Memory B cell (primary cell): ENCODE data around the gene FCGR3B.
"Not testable (repeated sequence)": the region's sequence is repeated elsewhere in the genome, so short reads cannot be mapped to it uniquely, and the experiment has no call there.

Experiments
- ATAC-seq: fragments of 150-1000 bp; cut with Tn5 transposase; 2 replicates; pipeline ENCODE4 v1.10.0; 2021; ENCODE audit warnings: low read depth, mild to moderate bottlenecking, moderate library complexity
- DNase-seq, 2 donors: peaks; one replicate each; pipeline ENCODE4 v3.0.0; 2022; ENCODE audit warnings: low spot score in 2 of 2
- H3K27ac Mint-ChIP-seq: one replicate; pipeline ENCODE4 v1.8.0; 2022; ENCODE audit warnings: mild to moderate bottlenecking, moderate library complexity, mixed read lengths
- H3K27me3 Mint-ChIP-seq: one replicate; pipeline ENCODE4 v1.8.0; 2022; ENCODE audit warnings: mixed read lengths
- H3K36me3 Mint-ChIP-seq: one replicate; pipeline ENCODE4 v1.8.0; 2022; ENCODE audit warnings: mild to moderate bottlenecking, mixed read lengths
- H3K4me1 Mint-ChIP-seq: one replicate; pipeline ENCODE4 v1.8.0; 2022; ENCODE audit warnings: mixed read lengths
- H3K4me3 Mint-ChIP-seq: one replicate; pipeline ENCODE4 v1.8.0; 2022; ENCODE audit warnings: mild to moderate bottlenecking, moderate library complexity, mixed read lengths
- H3K9me3 Mint-ChIP-seq: one replicate; pipeline ENCODE4 v1.8.0; 2022; ENCODE audit warnings: mixed read lengths

FCGR3B gene

DNA sequence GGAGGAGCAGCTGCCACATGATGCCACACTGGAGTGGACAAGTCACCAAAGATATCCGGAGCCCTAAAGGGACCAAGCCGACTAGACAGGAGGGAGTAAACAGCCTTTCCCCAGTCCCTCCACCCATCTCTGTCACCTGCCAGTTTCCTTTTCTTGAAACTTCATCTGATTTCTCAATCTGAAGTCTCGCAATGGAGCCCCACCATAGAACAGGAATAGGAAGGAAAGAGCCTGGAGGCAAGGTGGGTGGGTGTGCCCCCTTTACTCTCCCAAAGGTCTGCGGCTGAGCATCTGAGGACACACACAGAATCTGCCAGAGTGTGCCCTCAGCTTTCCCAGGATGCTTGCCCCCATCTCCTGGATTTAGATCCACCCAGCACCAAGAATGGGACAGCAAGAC lies at the start of gene FCGR3B:
Gene FCGR3B, minus strand, starts transcription at position 101 of the 400 bp plus-strand sequence. Its CDS starts 82 bp downstream, at position 19.
- Mint-ChIP-seq H3K36me3 (no peaks in the 10 kb centered on the region), H3K9me3 (no peaks in the 10 kb centered on the region), H3K27ac (no peak within 1 kb of the TSS), H3K4me1 (no peaks in the 10 kb centered on the region), H3K4me3 (no peak within 1 kb of the TSS), H3K27me3 (no peaks in the 10 kb centered on the region)
- ATAC-seq (no peak), DNase-seq (no peak)

DNA sequence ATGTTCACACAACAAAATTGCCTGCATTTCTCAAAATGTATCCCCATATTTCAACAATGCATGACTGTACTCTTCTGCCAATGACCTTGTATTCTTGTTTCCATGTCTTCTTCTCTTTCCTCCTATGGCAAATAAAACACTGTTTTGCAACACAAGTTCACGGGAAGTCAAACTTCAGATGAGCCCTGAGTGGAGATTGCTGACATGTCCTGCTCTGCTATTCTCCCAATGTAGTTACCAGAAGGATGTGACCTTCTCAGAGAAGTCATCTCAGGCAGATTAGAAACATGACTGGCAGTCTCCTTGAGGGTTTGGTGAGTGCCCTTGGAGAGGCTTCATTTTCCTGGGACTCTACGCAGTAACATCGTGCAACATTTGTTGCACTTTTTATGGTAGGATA lies 47.5 kb upstream of the FCGR3B start:
- H3K27me3 Mint-ChIP-seq: no peaks in the 10 kb centered on the region
- DNase-seq: no peak
- H3K4me1 Mint-ChIP-seq: peaks cover 3% of the 10 kb centered on the region
- peaks cover 18% of the 10 kb centered on the region for H3K36me3 Mint-ChIP-seq
- no peak overlapping the region for H3K27ac Mint-ChIP-seq
- ATAC-seq: no peak
- no peak overlapping the region for H3K4me3 Mint-ChIP-seq
- no peaks in the 10 kb centered on the region for H3K9me3 Mint-ChIP-seq

DNA sequence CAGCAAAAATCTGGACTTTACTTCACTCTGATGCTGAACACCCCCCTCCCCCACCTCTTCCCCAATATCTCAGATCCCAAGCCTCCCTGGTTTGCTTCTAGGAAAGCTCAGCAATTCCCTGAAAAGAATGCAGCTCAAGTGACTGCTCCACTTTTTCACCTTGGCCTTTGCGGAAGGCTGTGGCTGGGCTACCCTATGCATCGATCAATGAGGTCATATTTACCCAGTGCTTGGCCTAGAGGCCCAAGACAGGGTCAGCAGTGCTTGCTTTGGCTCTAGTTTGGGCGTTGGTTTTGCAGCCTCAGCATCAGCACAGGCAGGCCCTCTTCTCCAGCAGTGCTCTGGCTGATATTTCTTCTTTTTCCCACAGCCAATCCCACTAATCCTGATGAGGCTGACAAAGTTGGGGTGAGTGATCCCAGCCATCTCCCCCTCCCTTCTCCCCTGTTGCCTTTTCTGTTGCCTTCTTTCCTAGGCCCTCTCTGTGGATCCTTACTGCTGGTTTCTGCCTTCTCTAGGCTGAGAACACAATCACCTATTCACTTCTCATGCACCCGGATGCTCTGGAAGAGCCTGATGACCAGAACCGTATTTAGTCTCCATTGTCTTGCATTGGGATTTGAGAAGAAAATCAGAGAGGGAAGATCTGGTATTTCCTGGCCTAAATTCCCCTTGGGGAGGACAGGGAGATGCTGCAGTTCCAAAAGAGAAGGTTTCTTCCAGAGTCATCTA lies 46.1 kb upstream of the FCGR3B start:
- peaks cover 18% of the 10 kb centered on the region for H3K36me3 Mint-ChIP-seq
- DNase-seq (no peak), ATAC-seq (no peak)
- H3K4me1 Mint-ChIP-seq: peaks cover 3% of the 10 kb centered on the region
- H3K4me3 Mint-ChIP-seq: no peak overlapping the region
- H3K27me3 Mint-ChIP-seq: no peaks in the 10 kb centered on the region
- H3K9me3 Mint-ChIP-seq: no peaks in the 10 kb centered on the region
- no peak overlapping the region for H3K27ac Mint-ChIP-seq

DNA sequence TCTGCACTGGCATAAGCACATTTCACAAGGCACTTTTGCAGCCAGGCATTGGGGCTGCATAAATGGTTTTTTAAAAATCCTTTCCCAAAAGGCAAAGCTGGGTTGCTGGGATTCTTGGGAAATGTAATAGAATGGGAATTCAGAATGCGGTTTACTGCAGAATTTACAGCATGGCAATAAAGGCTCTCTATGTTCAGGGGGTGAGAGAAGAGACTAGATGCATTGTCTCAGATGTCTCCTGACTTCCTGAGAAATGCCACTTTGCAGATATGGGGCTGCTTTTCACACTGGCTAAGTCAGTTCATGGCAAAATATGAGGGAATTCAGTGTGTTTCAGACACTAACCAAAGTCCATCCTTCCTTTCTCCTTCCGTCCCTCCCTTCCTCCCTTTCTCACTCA lies 45.5 kb upstream of the FCGR3B start:
- no peak for DNase-seq
- H3K27me3 Mint-ChIP-seq: no peaks in the 10 kb centered on the region
- no peaks in the 10 kb centered on the region for H3K9me3 Mint-ChIP-seq
- ATAC-seq: no peak
- no peak overlapping the region for H3K4me3 Mint-ChIP-seq
- peaks cover 3% of the 10 kb centered on the region for H3K4me1 Mint-ChIP-seq
- H3K27ac Mint-ChIP-seq: no peak overlapping the region
- H3K36me3 Mint-ChIP-seq: peaks cover 14% of the 10 kb centered on the region

DNA sequence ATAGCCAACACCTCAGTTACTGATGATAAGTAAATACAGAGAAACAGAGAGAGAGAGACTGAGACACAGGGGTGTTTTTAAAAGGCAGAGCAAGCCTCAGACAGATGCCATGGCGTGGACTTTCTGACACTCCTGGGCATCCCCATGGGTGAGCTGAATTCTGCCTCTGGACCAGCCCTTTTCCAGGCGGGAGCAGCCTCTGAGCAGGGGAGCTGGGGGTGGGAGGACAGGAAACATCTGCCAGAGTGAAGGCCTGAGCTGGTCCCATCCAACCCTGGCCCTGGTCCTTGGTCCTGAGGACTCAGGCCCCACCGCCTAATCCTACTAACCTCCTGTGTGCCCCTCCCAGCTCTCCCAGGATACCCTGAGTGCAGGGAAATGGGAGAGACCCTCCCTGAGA lies 43.9 kb upstream of the FCGR3B start:
- H3K9me3 Mint-ChIP-seq, H3K27ac Mint-ChIP-seq, ATAC-seq, H3K27me3 Mint-ChIP-seq, H3K4me1 Mint-ChIP-seq, H3K4me3 Mint-ChIP-seq, DNase-seq: not testable (repeated sequence)
- H3K36me3 Mint-ChIP-seq: peaks cover 17% of the 10 kb centered on the region

DNA sequence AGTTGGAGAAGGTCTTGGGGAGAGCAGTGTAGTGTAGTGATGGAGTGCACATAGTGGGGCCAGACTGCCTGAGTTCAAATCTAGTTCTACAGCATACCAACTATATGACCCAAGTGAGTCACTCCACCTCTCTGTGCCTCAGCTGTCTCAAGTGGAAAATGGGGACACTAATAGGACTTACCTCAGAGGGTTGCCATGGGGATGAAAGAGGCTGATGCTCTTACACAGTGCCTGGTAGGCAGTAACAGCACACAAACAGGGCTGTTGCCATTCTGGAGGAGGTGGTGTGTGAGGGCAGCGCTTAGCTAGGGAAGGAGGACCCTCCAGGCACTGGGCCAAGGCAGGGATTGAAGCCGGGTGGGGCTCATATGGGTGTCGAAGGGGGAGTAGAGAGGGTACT lies 43.5 kb upstream of the FCGR3B start:
- not testable (repeated sequence) for H3K27me3 Mint-ChIP-seq, H3K27ac Mint-ChIP-seq, H3K9me3 Mint-ChIP-seq, ATAC-seq, DNase-seq, H3K4me3 Mint-ChIP-seq, H3K4me1 Mint-ChIP-seq
- peaks cover 17% of the 10 kb centered on the region for H3K36me3 Mint-ChIP-seq

DNA sequence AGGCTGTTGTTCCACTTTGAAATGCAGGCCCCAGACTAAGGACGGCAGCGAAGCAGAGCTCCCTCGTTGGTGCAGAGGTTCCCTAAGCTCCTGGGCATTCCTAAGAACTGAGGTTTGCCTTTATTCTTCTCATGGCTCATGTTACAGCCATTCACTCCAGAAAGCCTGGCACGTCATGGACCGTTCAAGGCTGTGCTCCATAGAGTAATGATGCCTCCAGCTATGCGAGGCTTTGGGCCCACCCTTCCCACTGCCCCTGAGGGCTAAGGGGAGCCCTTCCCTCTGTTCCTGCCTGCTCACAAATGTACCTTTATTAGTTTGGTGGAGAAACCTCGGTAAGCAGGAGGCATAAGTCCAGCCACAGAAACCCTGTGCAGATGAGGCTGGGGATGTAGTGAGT lies 42.5 kb upstream of the FCGR3B start:
- not testable (repeated sequence) for DNase-seq, ATAC-seq, H3K4me3 Mint-ChIP-seq, H3K9me3 Mint-ChIP-seq, H3K27me3 Mint-ChIP-seq, H3K4me1 Mint-ChIP-seq, H3K27ac Mint-ChIP-seq
- peaks cover 15% of the 10 kb centered on the region for H3K36me3 Mint-ChIP-seq

DNA sequence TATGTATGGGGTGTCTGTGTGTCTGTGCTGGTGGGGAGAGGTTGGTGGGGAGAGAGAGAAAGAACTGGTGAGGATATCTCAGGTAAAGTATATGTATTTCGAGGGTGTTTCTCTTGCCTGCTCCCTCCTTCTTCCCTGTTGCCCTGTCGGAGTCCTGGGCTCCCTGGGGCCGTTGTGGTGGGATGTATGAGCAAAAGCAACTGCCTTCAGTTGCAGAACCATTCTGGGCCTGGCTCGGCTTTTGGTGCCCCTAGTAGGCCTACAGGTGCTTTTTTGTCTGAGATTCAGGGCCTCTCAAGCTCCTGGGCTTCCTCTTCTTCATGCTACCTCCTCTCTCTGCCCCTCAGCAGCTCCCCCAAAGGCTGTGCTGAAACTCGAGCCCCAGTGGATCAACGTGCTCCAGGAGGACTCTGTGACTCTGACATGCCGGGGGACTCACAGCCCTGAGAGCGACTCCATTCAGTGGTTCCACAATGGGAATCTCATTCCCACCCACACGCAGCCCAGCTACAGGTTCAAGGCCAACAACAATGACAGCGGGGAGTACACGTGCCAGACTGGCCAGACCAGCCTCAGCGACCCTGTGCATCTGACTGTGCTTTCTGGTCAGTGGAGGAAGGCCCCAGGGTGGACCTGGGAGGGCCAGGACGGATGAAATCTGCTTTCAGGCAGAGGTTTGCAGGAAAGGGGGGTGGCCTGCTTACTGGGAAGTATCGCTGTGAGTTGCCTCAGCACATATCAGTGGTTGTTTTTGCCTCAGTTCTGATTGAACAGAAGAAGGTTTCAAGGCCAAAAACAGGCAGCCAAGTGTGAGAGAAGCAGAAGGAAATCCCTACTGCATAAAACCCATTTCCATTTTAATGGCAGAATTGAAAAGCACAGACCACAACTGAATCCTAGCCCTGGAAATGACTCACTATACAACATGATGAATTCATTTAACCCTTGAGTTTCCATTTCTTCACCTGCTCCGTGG lies 40.4 kb upstream of the FCGR3B start:
- H3K4me1 Mint-ChIP-seq, H3K4me3 Mint-ChIP-seq, ATAC-seq, H3K27me3 Mint-ChIP-seq, H3K27ac Mint-ChIP-seq, H3K9me3 Mint-ChIP-seq, H3K36me3 Mint-ChIP-seq, DNase-seq: not testable (repeated sequence)

DNA sequence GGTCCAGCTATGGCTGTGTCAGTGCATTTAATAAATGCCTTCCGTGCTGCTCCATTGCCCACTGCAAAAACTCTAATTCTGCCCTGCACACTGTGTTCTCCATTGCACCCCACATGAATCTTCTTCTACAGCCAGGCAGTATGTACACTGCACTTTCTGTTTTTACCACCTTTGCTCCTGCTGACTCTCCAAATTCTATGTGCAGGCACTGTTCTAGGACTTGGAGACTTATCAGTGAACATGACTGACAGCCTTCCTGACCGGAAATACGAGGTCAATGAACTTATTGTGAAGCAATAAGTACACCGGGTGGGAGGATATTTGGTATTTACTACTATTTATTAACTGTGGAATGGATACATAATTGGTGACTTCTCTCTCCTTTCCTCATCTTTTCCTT lies 33.7 kb upstream of the FCGR3B start:
- not testable (repeated sequence) for H3K9me3 Mint-ChIP-seq, H3K27ac Mint-ChIP-seq, ATAC-seq, H3K36me3 Mint-ChIP-seq, DNase-seq, H3K27me3 Mint-ChIP-seq, H3K4me1 Mint-ChIP-seq, H3K4me3 Mint-ChIP-seq

DNA sequence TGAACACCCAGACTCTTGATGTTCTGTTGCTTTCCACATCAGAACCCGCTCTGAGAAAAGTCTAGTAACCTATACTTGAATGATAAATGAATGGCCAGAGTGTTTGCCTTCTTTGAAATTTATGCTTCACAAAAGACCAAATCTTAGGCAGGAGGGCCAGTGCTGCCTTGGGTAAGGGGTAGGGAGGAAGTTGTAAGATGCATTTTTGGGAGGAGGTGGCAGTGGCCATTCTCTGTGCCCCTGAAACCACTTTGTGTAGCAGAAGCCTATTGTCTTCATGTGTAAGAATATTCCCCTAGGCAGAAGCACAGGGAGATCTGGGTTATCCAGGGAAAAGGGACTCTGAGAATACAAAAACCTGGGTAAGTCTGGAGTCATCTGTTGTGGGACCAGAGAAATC lies 32.6 kb upstream of the FCGR3B start:
- DNase-seq, H3K27ac Mint-ChIP-seq, H3K36me3 Mint-ChIP-seq, H3K27me3 Mint-ChIP-seq, H3K4me1 Mint-ChIP-seq, H3K9me3 Mint-ChIP-seq: not testable (repeated sequence)
- peak overlapping the region; percentile 65 for H3K4me3 Mint-ChIP-seq
- peak; percentile 27 for ATAC-seq

DNA sequence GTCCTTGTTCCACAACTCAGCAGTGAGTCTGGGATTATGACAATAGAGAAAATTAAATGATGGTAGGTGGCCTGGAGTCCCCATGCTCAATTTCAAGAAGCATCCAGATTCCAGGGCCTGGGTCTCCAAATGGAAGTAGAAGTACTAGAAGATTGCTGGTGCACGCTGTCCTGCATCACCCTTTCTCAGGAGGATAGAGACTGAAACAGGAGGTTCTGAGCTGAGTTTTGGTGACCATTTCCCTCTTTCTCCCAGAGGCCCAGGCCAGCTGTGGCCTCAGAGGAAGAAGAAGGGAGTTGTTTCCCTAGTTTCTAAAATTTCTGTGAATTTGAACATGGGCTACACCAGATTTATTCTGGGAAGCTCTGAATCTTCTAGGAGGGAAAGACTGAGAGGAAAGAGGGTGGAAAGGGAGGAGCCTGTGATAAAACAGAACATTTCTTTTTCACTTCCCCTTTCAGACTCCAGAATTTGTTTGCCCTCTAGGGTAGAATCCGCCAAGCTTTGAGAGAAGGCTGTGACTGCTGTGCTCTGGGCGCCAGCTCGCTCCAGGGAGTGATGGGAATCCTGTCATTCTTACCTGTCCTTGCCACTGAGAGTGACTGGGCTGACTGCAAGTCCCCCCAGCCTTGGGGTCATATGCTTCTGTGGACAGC lies 31.8 kb upstream of the FCGR3B start, which contains the start of gene FCGR2B:
Gene FCGR2B, plus strand, starts transcription at position 460 of the 656 bp plus-strand sequence. Its CDS starts 99 bp downstream, at position 559.
- peak within 1 kb of the TSS; percentile 65 for H3K4me3 Mint-ChIP-seq
- H3K27ac Mint-ChIP-seq, H3K9me3 Mint-ChIP-seq, DNase-seq, H3K27me3 Mint-ChIP-seq, H3K36me3 Mint-ChIP-seq, H3K4me1 Mint-ChIP-seq: not testable (repeated sequence)
- peak; percentile 78 for ATAC-seq

DNA sequence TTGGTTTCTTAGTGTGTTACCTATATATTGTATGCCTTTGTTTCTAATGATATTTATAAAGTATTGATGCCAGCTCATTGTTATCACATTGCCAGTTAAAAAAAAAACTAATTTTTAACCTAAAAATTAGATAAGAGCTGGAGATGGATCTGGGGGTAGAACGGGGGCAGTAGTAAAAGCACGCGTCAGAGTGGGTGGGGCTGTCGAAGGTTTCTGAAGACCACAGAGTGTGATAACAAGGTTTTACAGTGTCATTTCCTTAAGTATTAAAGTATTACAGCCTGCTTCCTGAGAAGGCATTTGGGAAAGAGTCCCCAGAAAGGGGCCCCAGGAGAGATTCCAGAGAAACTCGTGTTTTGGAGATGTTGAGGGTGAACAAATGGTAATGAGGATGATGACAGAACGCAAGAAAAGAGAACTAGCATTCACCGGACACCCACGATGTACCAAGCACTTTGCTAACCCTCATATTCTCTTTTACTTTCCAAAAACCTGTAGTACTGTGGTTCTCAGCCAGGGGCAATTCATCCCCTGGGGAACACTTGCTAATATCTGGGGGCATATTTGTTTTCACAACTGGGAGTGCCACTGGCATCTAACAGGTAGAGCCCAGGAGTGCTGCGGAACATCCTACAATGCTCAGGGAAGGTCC lies 30.8 kb upstream of the FCGR3B start:
- ATAC-seq: peak; percentile 50
- H3K9me3 Mint-ChIP-seq, H3K4me1 Mint-ChIP-seq, H3K4me3 Mint-ChIP-seq, DNase-seq, H3K36me3 Mint-ChIP-seq, H3K27me3 Mint-ChIP-seq, H3K27ac Mint-ChIP-seq: not testable (repeated sequence)

DNA sequence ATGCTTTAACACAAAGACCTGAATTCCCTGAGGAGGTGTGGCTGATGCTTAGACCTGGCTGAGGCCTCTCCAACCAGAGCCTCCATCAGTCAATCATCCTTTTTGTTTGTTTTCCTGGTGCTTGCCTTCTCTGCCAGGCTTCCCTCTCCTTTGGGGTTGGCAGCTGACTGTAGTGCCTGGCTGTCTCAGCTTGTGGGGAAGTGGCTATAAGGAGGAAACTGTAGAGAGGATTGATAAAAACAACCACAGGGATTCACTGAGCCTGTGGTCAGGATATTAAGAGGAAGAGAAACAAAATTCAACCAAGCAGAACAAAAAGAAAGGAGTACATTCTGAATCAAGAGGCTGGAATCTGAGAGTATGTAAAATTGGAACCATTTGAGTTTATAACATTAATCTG lies 27.5 kb upstream of the FCGR3B start:
- H3K36me3 Mint-ChIP-seq, H3K27ac Mint-ChIP-seq, H3K9me3 Mint-ChIP-seq, H3K4me1 Mint-ChIP-seq, H3K27me3 Mint-ChIP-seq, DNase-seq, H3K4me3 Mint-ChIP-seq: not testable (repeated sequence)
- peak; percentile 44 for ATAC-seq

DNA sequence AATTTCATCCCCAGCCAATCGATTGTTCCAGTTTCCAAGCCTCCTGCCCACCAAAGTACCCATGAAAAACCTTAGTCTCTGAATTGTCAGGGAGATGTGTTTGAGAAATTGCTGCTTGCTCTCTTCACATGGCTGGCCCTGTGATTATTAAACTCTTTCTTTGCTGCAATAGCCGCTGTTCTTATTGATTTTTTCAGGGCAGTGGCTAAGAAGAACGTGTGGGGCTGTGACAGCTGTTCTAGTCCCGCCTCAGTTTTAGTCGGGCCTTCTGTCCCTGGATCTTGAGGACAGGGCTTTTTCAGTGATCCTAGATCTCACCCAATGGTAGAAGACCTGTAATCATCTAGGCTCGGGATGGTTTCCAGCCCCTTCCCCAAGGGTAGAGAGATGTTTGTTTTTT lies 23.0 kb upstream of the FCGR3B start:
- not testable (repeated sequence) for H3K4me1 Mint-ChIP-seq, H3K27ac Mint-ChIP-seq, H3K36me3 Mint-ChIP-seq, H3K9me3 Mint-ChIP-seq, H3K27me3 Mint-ChIP-seq, H3K4me3 Mint-ChIP-seq, ATAC-seq, DNase-seq
